HepG2 (cell line): ENCODE measurements around the gene RAB3D. TPM values are rescaled to one million over a fixed set of nuclear protein-coding genes. Genes with fewer than 3 reads are reported as not detected.

ENCODE experiments used
- ZNF768 ChIP-seq: sonication (generic); formaldehyde crosslinking; IDR thresholded peaks from 2 replicates; pipeline ENCODE4 v1.4.0; 2020; ENCODE audit warnings: missing genetic modification reagents
- polyA plus RNA-seq, 8 experiments: library from polyadenylated mRNA; depleted of rRNA in 3 of 8; stranded (reverse) in 7 of 8; unstranded in 1 of 8; fragments of >200 nt; fragmentation: Illumina TruSeq in 4 of 8; extraction: Trizol in 4 of 8; gene quantifications; 2 replicates each; pipeline versions ENCODE4 v1.2.1 to v1.2.3, GENCODE V29; 2011 to 2016; ENCODE audit warnings: low read depth in 4 of 8, missing spikeins in 1 of 8, mixed read lengths in 1 of 8; ENCODE audit not compliant: insufficient read depth in 1 of 8
- total RNA-seq, 5 experiments: library from RNA; depleted of rRNA; stranded (reverse); fragments of >200 nt; fragmentation: Illumina TruSeq; extraction: Trizol; gene quantifications; 2 replicates each; pipeline ENCODE4 v1.2.3, GENCODE V29; 2016; ENCODE audit warnings: low read depth in 1 of 5
- TF ChIP-seq, protein P1 (sequence below): sonication (generic); formaldehyde crosslinking; IDR thresholded peaks from 2 replicates; pipeline ENCODE4 v1.8.1; 2023; ENCODE audit warnings: mild to moderate bottlenecking, missing genetic modification reagents

RAB3D gene
- total and polyA plus RNA-seq, 2 of the 13 experiments (the other 11 are each of a cell fraction or from before 2014, with no cell fraction given), result 2.0 to 16.1 TPM

- TF ChIP-seq, protein P1, sequence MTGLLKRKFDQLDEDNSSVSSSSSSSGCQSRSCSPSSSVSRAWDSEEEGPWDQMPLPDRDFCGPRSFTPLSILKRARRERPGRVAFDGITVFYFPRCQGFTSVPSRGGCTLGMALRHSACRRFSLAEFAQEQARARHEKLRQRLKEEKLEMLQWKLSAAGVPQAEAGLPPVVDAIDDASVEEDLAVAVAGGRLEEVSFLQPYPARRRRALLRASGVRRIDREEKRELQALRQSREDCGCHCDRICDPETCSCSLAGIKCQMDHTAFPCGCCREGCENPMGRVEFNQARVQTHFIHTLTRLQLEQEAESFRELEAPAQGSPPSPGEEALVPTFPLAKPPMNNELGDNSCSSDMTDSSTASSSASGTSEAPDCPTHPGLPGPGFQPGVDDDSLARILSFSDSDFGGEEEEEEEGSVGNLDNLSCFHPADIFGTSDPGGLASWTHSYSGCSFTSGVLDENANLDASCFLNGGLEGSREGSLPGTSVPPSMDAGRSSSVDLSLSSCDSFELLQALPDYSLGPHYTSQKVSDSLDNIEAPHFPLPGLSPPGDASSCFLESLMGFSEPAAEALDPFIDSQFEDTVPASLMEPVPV (CRISPR knock-in tag), result no peak
- TF ChIP-seq ZNF768 (CRISPR knock-in tag), result no peak
Measured at GRCh38 chr19:11273296-11273695, 66.2 kb downstream of the RAB3D start (continued).

Other genes starting within 250 kb of the RAB3D start
- 46.2 and 63.2 TPM in 2 replicates for gene SPC24, start 183.9 kb downstream of the RAB3D start, total RNA-seq (2016; rRNA removed; fragmentation: Illumina TruSeq; extraction: Trizol)
- 8.8 and 10.0 TPM in 2 replicates for gene SPC24, start 183.9 kb downstream of the RAB3D start, polyA plus RNA-seq (2011; rRNA removed)
- gene KANK2, start 142.1 kb downstream of the RAB3D start, total RNA-seq (2016; rRNA removed; fragmentation: Illumina TruSeq; extraction: Trizol), result 11.0 and 12.9 TPM in 2 replicates
- gene KANK2, start 142.1 kb downstream of the RAB3D start, polyA plus RNA-seq (2011; rRNA removed), result 5.7 and 6.8 TPM in 2 replicates
- gene ANGPTL8, start 100.0 kb downstream of the RAB3D start, total RNA-seq (2016; rRNA removed; fragmentation: Illumina TruSeq; extraction: Trizol), result 9.8 and 27.3 TPM in 2 replicates
- 243 and 436 TPM in 2 replicates for gene ANGPTL8, start 100.0 kb downstream of the RAB3D start, polyA plus RNA-seq (2011; rRNA removed)
- 4.1 and 5.4 TPM in 2 replicates for gene DOCK6, start 77.1 kb downstream of the RAB3D start, total RNA-seq (2016; rRNA removed; fragmentation: Illumina TruSeq; extraction: Trizol)
- gene DOCK6, start 77.1 kb downstream of the RAB3D start, polyA plus RNA-seq (2011; rRNA removed), result 38.1 and 46.6 TPM in 2 replicates
- not detected in 2 replicates for gene TSPAN16, start 43.5 kb downstream of the RAB3D start, total RNA-seq (2016; rRNA removed; fragmentation: Illumina TruSeq; extraction: Trizol)
- gene TSPAN16, start 43.5 kb downstream of the RAB3D start, polyA plus RNA-seq (2011; rRNA removed), result not detected in 2 replicates
- 22.8 and 45.5 TPM in 2 replicates for gene TMEM205, start 6.6 kb upstream of the RAB3D start, total RNA-seq (2016; rRNA removed; fragmentation: Illumina TruSeq; extraction: Trizol)
- 98.7 and 119 TPM in 2 replicates for gene TMEM205, start 6.6 kb upstream of the RAB3D start, polyA plus RNA-seq (2011; rRNA removed)
- 1.2 and 1.7 TPM in 2 replicates for gene CCDC159, start 6.9 kb upstream of the RAB3D start, total RNA-seq (2016; rRNA removed; fragmentation: Illumina TruSeq; extraction: Trizol)
- gene CCDC159, start 6.9 kb upstream of the RAB3D start, polyA plus RNA-seq (2011; rRNA removed), result 6.3 and 9.1 TPM in 2 replicates
- 0.77 and 1.5 TPM in 2 replicates for gene PLPPR2, start 15.8 kb upstream of the RAB3D start, total RNA-seq (2016; rRNA removed; fragmentation: Illumina TruSeq; extraction: Trizol)
- gene PLPPR2, start 15.8 kb upstream of the RAB3D start, polyA plus RNA-seq (2011; rRNA removed), result 2.1 and 4.2 TPM in 2 replicates
- gene SWSAP1, start 35.0 kb upstream of the RAB3D start, total RNA-seq (2016; rRNA removed; fragmentation: Illumina TruSeq; extraction: Trizol), result 3.1 and 3.3 TPM in 2 replicates
- 2.7 and 3.9 TPM in 2 replicates for gene SWSAP1, start 35.0 kb upstream of the RAB3D start, polyA plus RNA-seq (2011; rRNA removed)
- 1.2 and 2.9 TPM in 2 replicates for gene EPOR, start 44.7 kb upstream of the RAB3D start, total RNA-seq (2016; rRNA removed; fragmentation: Illumina TruSeq; extraction: Trizol)
- 5.3 and 7.0 TPM in 2 replicates for gene EPOR, start 44.7 kb upstream of the RAB3D start, polyA plus RNA-seq (2011; rRNA removed)
- gene RGL3, start 79.7 kb upstream of the RAB3D start, total RNA-seq (2016; rRNA removed; fragmentation: Illumina TruSeq; extraction: Trizol), result 1.2 and 4.2 TPM in 2 replicates
- gene RGL3, start 79.7 kb upstream of the RAB3D start, polyA plus RNA-seq (2011; rRNA removed), result 7.6 and 8.4 TPM in 2 replicates
- gene ODAD3, start 95.5 kb upstream of the RAB3D start, total RNA-seq (2016; rRNA removed; fragmentation: Illumina TruSeq; extraction: Trizol), result 0.04 TPM in 1 of 2 replicates, not detected in the other
- gene ODAD3, start 95.5 kb upstream of the RAB3D start, polyA plus RNA-seq (2011; rRNA removed), result 0.08 and 0.35 TPM in 2 replicates
- 44.2 and 125 TPM in 2 replicates for gene PRKCSH, start 96.0 kb upstream of the RAB3D start, total RNA-seq (2016; rRNA removed; fragmentation: Illumina TruSeq; extraction: Trizol)
- 85.1 and 111 TPM in 2 replicates for gene PRKCSH, start 96.0 kb upstream of the RAB3D start, polyA plus RNA-seq (2011; rRNA removed)
- gene ELAVL3, start 141.4 kb upstream of the RAB3D start, total RNA-seq (2016; rRNA removed; fragmentation: Illumina TruSeq; extraction: Trizol), result not detected in 2 replicates
- gene ELAVL3, start 141.4 kb upstream of the RAB3D start, polyA plus RNA-seq (2011; rRNA removed), result 0.03 TPM in 2 replicates
- 1.2 and 4.7 TPM in 2 replicates for gene ZNF653, start 166.2 kb upstream of the RAB3D start, total RNA-seq (2016; rRNA removed; fragmentation: Illumina TruSeq; extraction: Trizol)
- 6.6 and 7.1 TPM in 2 replicates for gene ZNF653, start 166.2 kb upstream of the RAB3D start, polyA plus RNA-seq (2011; rRNA removed)
- gene ECSIT, start 189.5 kb upstream of the RAB3D start, total RNA-seq (2016; rRNA removed; fragmentation: Illumina TruSeq; extraction: Trizol), result 32.2 and 36.4 TPM in 2 replicates
- 55.4 and 62.3 TPM in 2 replicates for gene ECSIT, start 189.5 kb upstream of the RAB3D start, polyA plus RNA-seq (2011; rRNA removed)
- 0.55 and 1.1 TPM in 2 replicates for gene CNN1, start 199.2 kb upstream of the RAB3D start, total RNA-seq (2016; rRNA removed; fragmentation: Illumina TruSeq; extraction: Trizol)
- 0.39 and 0.70 TPM in 2 replicates for gene CNN1, start 199.2 kb upstream of the RAB3D start, polyA plus RNA-seq (2011; rRNA removed)
- 43.2 and 47.2 TPM in 2 replicates for gene ELOF1, start 219.6 kb upstream of the RAB3D start, total RNA-seq (2016; rRNA removed; fragmentation: Illumina TruSeq; extraction: Trizol)
- gene ELOF1, start 219.6 kb upstream of the RAB3D start, polyA plus RNA-seq (2011; rRNA removed), result 14.5 TPM in 2 replicates
- gene ACP5, start 238.0 kb upstream of the RAB3D start, total RNA-seq (2016; rRNA removed; fragmentation: Illumina TruSeq; extraction: Trizol), result 0.94 and 1.3 TPM in 2 replicates
- 5.1 and 6.7 TPM in 2 replicates for gene ACP5, start 238.0 kb upstream of the RAB3D start, polyA plus RNA-seq (2011; rRNA removed)